CD4-positive, alpha-beta T cell treated with Interleukin-2 at 100 ng/mL for 4 hours (primary cell): ENCODE results near the gene ZDHHC8.

Experiments used
- DNase-seq: peaks from one replicate; pipeline ENCODE4 v3.0.0-alpha.2; 2020; ENCODE audit warnings: low spot score

Gene ZDHHC8

GRCh38 chr22:20095521-20095920, 36.1 kb upstream of the ZDHHC8 start:
- no peak for DNase-seq

- DNase-seq: no peak
Measured at GRCh38 chr22:20096574-20097420, 34.8 kb upstream of the ZDHHC8 start.

GRCh38 chr22:20099099-20099711, 32.4 kb upstream of the ZDHHC8 start:
- no peak for DNase-seq

DNA sequence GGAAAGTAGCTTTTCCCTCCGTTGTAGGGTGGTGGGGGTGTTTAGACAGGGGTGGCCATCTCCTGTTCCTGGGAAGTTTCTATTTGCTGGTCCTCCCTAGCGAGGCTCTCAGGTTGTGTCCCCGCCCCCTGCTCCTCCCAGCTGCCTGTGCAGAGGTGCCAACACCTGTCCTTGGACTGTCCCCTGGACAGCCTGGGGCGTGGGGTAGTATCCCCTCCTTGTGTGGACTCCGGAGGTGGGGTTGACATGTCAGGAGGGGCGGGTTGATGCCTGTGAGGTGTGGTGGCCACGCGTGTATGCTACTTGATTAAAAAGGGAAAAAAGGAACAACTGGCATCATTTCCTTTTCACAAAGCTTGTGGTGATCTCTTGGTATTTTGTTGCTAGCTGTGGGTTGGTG, 30.0 kb upstream of the ZDHHC8 start:
- DNase-seq: no peak

DNA sequence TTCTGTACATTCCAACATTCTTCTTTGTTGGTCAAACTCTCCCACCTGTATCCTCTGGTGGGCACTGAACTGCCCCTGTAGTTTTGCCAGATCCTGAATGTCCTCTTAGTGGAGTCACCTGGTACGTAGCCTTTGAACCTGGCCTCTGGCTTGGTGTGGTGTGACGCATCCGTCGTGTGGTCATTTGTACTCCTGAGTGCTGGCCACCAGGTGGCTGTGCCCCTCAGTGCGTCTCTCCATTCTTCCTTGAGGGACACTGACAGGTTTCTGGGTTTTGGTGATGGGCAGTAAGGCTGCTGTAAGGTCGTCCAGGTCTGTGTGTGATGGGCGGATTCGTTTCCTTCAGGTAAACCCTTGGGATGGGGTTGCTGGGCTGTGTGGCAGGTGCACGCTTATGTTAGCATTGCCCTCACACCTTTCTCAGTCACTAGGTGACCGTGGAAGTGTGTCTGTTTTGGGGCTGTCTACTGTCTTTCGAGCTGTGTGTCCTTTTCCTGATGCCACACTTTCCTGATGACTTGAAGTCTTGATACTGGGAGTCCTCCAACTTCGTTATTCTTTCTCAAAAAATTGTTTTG, 29.3 kb upstream of the ZDHHC8 start:
- DNase-seq: no peak

- no peak for DNase-seq
Measured at GRCh38 chr22:20105456-20106204, 26.0 kb upstream of the ZDHHC8 start.

DNA sequence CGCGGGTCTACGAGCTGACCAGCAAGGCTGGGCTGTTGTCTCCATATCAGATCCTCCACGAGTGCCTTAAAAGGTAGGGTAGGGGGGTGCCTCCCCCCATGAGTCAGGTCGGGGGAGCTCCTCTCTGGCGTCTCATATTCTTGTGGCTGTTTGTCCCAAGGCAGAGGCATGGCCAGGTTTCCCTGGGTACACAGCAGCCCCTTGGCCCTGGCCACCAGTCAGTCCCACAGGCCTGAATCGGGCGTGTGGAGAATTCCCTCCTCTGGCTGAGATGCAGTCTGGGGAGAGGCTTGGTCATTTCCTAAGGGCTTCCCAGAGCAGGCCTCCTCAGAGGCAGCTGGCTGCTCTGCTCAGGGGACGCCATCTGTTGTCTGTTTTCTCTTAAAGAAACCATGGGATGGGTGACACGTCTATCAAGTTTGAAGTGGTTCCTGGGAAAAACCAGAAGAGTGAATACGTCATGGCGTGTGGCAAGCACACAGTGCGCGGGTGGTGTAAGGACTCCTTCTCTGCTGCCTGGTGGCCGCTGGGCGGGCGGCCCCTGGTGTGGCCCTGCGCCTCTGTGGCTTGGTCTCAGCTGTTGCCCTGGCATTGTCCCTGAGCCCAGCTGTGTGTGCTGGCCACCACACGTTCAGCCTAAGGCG, 25.3 kb upstream of the ZDHHC8 start:
- DNase-seq: no peak

DNA sequence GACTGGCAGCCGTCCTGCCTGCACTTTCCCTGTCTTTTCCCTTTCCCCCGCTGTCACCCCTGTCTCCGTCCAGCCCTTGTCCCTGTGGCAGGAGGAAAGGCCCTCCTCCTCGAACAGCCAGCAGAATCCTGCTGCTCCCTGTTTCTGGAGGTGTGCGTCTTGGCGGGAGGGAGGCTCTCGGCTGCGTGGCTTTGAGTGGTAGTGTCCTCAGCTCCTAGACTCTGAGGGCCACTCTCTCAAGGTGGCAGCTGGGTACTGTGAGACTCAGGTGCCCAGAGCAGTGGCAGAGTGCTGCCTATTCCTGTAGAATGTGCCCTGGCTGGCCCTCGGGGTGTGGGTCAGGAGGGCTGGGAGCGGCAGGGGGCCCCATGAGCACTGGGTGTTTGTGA, 24.8 kb upstream of the ZDHHC8 start:
- no peak for DNase-seq

DNA sequence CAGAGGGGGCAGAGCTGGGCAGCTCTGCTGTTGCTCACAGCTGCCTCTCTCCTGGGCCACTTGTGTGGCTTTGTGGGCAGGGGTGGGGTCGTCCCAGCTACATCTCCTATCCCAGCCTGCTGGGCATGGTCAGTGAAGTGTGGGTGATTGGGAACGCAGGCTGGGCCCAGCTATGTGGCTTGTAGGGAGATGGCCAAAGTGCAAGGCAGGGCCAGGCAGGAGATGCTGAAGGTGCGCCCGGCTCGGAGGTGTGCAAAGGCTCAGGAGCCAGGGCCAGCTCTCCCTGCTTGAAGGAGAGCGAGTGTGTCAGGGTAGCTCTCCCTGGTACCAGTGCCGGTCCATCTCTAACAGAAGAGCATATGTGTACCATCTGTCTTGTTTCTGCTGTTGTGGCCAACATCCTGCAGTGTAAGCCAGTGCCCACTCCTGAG, 24.1 kb upstream of the ZDHHC8 start:
- no peak for DNase-seq

GRCh38 chr22:20107951-20108756, 23.4 kb upstream of the ZDHHC8 start:
- no peak for DNase-seq

- DNase-seq: no peak
Measured at GRCh38 chr22:20108757-20109230, 22.8 kb upstream of the ZDHHC8 start.

DNA sequence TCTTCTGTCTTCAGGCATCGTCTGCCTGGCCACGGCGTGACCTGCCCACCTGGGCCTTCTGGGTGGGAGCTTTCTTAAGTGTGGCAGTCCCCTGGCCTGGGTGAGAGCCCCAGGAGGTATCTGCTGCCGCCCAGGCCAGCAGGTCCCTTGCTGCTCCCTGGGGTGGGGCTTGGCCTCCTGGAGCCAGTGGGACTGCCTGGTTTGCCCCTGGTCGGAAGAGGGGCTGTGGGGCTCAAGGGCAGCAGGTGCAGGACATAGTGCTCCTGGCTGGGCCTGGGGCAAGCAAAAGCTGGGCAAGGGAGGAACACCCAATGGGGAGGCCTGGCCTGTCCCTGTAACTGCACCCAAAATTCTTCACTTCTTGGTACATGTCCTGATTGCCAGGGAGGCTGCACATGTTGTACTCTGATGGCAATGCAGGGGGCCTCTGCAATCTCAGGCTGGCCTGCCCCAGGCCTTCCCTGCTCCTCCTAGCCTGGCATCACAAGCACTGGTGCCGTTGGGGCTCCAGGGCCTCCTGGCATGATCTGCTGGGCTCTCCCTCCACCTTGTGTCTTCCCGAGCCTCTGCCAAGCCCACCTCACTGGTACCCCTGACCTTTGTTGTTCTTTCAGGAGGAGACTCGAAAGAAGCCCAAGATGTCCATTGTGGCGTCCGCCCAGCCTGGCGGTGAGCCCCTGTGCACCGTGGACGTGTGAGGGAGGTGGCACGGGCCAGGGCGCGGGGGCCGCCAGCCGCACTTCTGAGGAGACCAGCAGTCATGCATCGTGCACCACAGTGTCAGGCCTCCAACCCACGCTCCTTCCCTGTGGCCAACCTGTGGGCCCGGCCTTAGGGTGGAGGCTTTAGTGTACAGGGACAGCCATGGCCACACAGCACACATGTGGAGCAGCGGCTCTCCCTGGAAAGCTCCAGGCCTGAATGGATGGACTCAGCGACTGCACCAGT, 21.9 kb upstream of the ZDHHC8 start:
- no peak for DNase-seq

DNA sequence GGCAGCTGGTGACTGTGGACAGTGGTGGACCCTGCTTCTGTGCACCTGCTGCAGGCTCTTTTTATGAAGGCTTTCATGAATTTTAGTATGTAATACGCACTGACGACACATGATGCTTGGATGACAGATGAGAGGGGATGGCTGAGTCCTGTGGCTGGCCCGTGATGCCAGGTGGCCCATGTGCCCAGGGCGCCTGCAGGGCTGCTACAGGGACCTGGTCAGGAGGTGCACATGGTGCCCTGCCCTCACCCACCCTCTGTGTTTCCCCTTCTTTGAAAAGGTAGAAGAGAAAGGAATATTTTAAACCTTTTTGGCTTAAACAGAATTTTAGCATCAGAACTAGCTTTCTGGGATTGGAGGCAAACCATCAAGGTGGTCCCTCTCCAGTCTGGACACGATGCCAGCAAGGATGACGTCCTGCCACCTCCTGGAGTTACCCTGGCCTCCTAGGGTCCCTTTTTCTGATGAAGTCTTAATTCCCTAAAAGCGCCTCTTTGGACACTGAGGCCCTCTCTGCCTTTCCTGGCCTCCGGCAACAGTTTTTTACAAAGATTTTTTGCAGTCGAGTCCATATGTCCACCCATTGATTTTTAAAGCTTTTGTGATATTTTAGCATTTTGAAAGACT, 21.1 kb upstream of the ZDHHC8 start:
- DNase-seq: no peak

GRCh38 chr22:20111045-20111688, 20.4 kb upstream of the ZDHHC8 start:
- DNase-seq: peak; percentile 33

GRCh38 chr22:20111689-20112622, 19.6 kb upstream of the ZDHHC8 start:
- DNase-seq: no peak

GRCh38 chr22:20112623-20113511, 18.7 kb upstream of the ZDHHC8 start:
- no peak for DNase-seq
